Activated CD8-positive, alpha-beta memory T cell treated with anti-CD3 and anti-CD28 coated beads for 36 hours (primary cell): ENCODE results near the gene SLC16A10. TPM values are rescaled to one million over a fixed set of nuclear protein-coding genes. Genes with fewer than 3 reads are reported as not detected.
"Not testable (repeated sequence)": the region's sequence is repeated elsewhere in the genome, so short reads cannot be mapped to it uniquely, and the experiment has no call there.

Experiments used
- CTCF ChIA-PET: fragments of 350-600 bp; sonication (Branson Sonifier 250); formaldehyde crosslinking; loops from one replicate; lab custom pipeline; 2021; ENCODE audit warnings: antibody characterized with exemption; lab: Charles Lee
- POLR2A ChIA-PET: fragments of 350-600 bp; sonication (Branson Sonifier 250); formaldehyde crosslinking; loops from one replicate; lab custom pipeline; 2021; ENCODE audit warnings: antibody characterized with exemption; lab: Charles Lee
- total RNA-seq, 2 experiments: library from RNA; stranded (reverse); gene quantifications; one replicate each; pipeline ENCODE4 v1.2.3, GENCODE V29; 2021

Gene SLC16A10
- total RNA-seq, 2 experiments from 2014 or later = 4.4 to 5.3 TPM

- ChIA-PET CTCF (interaction anchor here (0.5 kb wide), 1 partner anchor 229 kb away, joined by 3 read pairs; no protein-coding TSS in a partner anchor), POLR2A (no interaction called here)
These were observed 151.3 kb downstream of the SLC16A10 start for GRCh38 chr6:111238464-111239119.

DNA sequence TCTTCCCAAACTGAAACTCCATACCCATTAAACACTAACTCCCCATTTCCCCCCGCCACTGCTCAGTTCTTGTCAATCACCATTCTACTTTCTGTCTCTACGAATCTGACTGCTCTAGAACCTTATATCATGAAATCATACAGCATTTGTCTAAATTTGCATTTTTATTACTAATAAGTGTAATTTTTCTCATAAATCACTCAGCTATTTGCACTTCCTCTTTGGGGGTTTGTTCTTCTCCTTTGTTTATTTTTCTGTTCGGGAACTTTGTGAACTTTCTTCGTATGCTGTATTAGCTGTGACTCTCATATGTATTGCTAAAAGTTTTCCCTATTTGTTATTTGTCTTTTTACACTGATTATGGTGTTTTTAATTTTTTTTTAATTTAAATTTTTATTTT is 152.2 kb downstream of the SLC16A10 start:
- ChIA-PET POLR2A (no interaction called here), CTCF (no interaction called here)

GRCh38 chr6:111242452-111242851 is 155.1 kb downstream of the SLC16A10 start:
- CTCF ChIA-PET = no interaction called here
- POLR2A ChIA-PET = no interaction called here

- POLR2A ChIA-PET = no interaction called here
- CTCF ChIA-PET = no interaction called here
These were observed 155.8 kb downstream of the SLC16A10 start for GRCh38 chr6:111243095-111243494.

- CTCF ChIA-PET = no interaction called here
- POLR2A ChIA-PET = interaction anchor here (0.6 kb wide), 1 partner anchor 166 kb away, joined by 11 read pairs; no protein-coding TSS in a partner anchor
These were observed 161.5 kb downstream of the SLC16A10 start for GRCh38 chr6:111248789-111249188.

- ChIA-PET POLR2A (interaction anchor here (1.1 kb wide), 1 partner anchor 8 kb away, joined by 3 read pairs; a partner anchor contains a TSS), CTCF (no interaction called here)
These were observed 163.6 kb downstream of the SLC16A10 start for GRCh38 chr6:111250791-111251354.

DNA sequence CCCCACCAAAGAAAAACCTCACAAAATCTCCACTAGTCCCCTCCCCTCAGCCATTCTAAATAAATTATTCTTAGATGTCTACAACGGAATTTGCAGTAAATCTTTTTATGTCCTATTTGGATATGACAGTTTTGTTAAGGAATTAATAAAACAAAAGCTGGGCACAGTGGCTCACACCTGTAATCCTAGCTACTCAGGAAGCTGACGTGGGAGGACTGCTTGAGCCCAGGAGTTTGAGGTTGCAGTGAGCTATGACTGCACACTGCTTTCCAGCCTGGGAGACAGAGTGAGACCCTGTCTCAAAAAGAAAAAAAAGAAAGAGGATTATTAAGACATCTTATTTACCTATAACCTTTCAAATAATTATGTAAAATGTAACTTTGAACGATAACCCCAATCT is 165.4 kb downstream of the SLC16A10 start:
- ChIA-PET POLR2A (no interaction called here), CTCF (no interaction called here)

GRCh38 chr6:111254004-111254778 is 166.9 kb downstream of the SLC16A10 start:
- ChIA-PET CTCF (interaction anchor here (0.6 kb wide), 1 partner anchor 23 kb away, joined by 3 read pairs; no protein-coding TSS in a partner anchor), POLR2A (no interaction called here)

- ChIA-PET POLR2A (no interaction called here), CTCF (interaction anchor here (0.6 kb wide), 1 partner anchor 23 kb away, joined by 3 read pairs; no protein-coding TSS in a partner anchor)
These were observed 167.5 kb downstream of the SLC16A10 start for GRCh38 chr6:111254779-111255166.

- POLR2A ChIA-PET, CTCF ChIA-PET: not testable (repeated sequence)
These were observed 168.5 kb downstream of the SLC16A10 start for GRCh38 chr6:111255838-111256237.

GRCh38 chr6:111256646-111257045 is 169.3 kb downstream of the SLC16A10 start:
- POLR2A ChIA-PET = no interaction called here
- CTCF ChIA-PET = no interaction called here

DNA sequence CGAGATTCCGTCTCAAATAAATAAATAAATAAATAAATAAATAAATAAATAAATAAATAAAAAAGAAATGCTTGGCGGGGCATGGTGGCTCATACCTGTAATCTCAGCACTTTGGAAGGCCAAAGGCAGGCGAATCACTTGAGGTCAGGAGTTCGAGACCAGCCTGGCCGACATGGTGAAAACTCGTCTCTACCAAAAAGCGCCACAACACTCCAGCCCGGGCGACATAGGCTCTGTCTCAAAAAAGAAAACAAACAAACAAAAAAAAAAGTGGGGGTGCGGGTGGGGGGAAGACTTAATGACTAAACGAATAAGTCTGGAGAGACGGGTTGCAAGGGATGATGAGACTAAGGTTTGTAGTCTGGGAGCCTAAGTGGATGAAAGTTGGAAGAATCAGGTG is 170.7 kb downstream of the SLC16A10 start:
- ChIA-PET CTCF (interaction anchor here (1.0 to 2.1 kb wide), 4 partner anchors 220 to 348 kb away, joined by 3 to 13 read pairs (median 5); partner anchors contain the start of gene TRAF3IP2), POLR2A (interaction anchor here (1.7 kb wide), 1 partner anchor 226 kb away, joined by 13 read pairs; the partner anchor contains the start of gene REV3L)

GRCh38 chr6:111258615-111259088 is 171.3 kb downstream of the SLC16A10 start:
- CTCF ChIA-PET = interaction anchor here (0.5 to 2.1 kb wide), 12 partner anchors 21 to 820 kb away, joined by 3 to 13 read pairs (median 4); partner anchors contain the start of genes SLC16A10 and TRAF3IP2
- POLR2A ChIA-PET = interaction anchor here (0.6 to 1.7 kb wide), 9 partner anchors 8 to 502 kb away, joined by 3 to 13 read pairs (median 3); partner anchors contain the start of genes REV3L and TRAF3IP2

DNA sequence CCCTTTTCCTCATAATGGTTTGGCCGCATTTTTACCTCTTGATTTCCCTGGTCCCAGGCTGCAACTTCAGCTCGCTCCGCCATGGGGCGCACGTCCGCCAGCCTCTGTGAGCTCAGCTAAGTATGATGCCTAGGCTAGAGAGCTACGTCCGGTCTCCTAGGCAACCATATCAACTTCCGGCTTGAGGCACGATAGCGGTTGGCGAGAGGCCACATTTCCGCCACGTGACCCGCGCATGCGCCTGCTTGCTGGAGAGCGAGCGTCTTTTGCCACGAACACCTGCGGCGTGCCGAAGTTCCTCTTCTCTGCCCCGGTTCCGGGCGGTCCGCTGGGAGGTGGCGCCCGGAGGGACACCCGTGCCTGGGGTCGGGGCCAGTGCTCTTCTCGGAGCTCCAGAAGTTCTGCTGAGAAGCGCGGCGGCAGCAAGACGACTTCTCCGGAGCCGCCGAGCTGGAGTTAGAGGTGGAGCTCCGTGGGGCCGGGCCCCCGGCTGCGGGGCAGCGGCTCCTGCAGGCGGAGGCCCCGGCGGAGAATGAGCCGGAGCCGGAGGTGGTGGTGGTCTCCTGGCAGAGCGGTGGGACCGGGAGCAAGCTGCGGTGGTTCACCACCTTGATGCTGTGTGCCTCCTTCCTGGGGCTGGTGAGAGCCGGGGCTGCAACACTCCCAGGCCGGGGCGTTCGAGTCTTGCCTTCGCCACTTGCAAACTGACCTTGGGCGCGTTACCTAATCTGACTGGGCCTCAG is 172.0 kb downstream of the SLC16A10 start:
- ChIA-PET CTCF (interaction anchor here (0.5 to 2.1 kb wide), 14 partner anchors 9 to 820 kb away, joined by 3 to 13 read pairs (median 4); partner anchors contain the start of genes SLC16A10 and TRAF3IP2), POLR2A (interaction anchor here (0.6 to 1.7 kb wide), 10 partner anchors 9 to 503 kb away, joined by 3 to 13 read pairs (median 4); partner anchors contain the start of genes REV3L and TRAF3IP2)

- CTCF ChIA-PET = no interaction called here
- POLR2A ChIA-PET = no interaction called here
These were observed 173.4 kb downstream of the SLC16A10 start for GRCh38 chr6:111260570-111261298.

DNA sequence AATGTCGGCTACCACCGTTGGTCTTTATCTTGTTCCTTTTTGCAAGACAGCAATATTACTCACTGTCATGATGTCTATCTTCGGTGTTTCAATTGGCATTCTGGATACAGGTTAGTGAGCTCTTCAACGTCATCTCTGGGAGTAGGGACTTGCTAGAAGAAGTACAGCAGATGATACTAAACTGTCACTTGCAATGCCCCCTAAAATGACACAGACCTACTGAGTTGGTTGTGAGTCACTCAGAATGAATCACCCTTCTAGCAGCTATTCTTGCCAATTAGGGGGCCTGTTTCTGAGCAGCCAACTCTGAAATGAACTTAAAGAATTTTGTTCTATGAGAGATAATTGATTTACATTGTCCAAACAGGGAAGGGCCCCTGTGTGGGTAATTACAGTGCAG is 176.5 kb downstream of the SLC16A10 start:
- CTCF ChIA-PET = interaction anchor here (0.9 kb wide), 1 partner anchor 107 kb away, joined by 4 read pairs; no protein-coding TSS in a partner anchor

DNA sequence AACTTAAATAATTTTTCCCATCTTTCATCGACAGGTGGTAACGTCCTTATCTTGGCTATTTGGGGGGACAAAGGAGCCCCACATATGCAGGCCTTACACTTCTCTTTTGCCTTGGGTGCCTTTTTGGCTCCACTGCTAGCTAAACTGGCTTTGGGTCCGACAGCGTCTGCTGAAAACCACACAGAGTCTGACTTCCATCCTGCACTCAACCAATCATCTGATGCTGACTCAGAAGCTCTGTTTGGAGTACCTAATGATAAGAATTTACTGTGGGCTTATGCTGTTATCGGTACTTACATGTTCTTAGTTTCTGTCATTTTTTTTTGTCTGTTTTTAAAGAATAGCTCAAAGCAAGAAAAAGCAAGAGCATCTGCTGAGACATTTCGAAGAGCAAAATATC is 178.5 kb downstream of the SLC16A10 start:
- POLR2A ChIA-PET = no interaction called here
- CTCF ChIA-PET = interaction anchor here (0.9 kb wide), 1 partner anchor 11 kb away, joined by 3 read pairs; no protein-coding TSS in a partner anchor

More for the DNA sequence above, 176.5 kb downstream of the SLC16A10 start:
- POLR2A ChIA-PET = interaction anchor here (0.6 to 1.0 kb wide), 2 partner anchors 219 to 389 kb away, joined by 4 to 6 read pairs; partner anchors contain the start of genes AMD1 and REV3L
